Progenitor cell of endocrine pancreas (in vitro differentiated cells): Measurements from ENCODE around the gene ANO6. TPM values are rescaled to one million over a fixed set of nuclear protein-coding genes. Genes with fewer than 3 reads are reported as not detected.

Source experiments
- DNase-seq: peaks from one replicate; pipeline ENCODE4 v3.0.0; 2021; ENCODE audit warnings: low spot score; ENCODE audit not compliant: unreplicated experiment
- H3K27ac Mint-ChIP-seq: 2 replicates; pipeline ENCODE4 v1.8.0; 2021; ENCODE audit warnings: mild to moderate bottlenecking, moderate library complexity, mixed read lengths
- H3K27me3 Mint-ChIP-seq: 2 replicates; pipeline ENCODE4 v1.8.0; 2021; ENCODE audit warnings: mixed read lengths
- H3K36me3 Mint-ChIP-seq: 2 replicates; pipeline ENCODE4 v1.8.0; 2022; ENCODE audit warnings: mixed read lengths; ENCODE audit not compliant: insufficient read depth
- H3K4me1 Mint-ChIP-seq: 2 replicates; pipeline ENCODE4 v1.8.0; 2021; ENCODE audit warnings: low read depth, mixed read lengths
- H3K4me3 Mint-ChIP-seq: 2 replicates; pipeline ENCODE4 v1.8.0; 2021; ENCODE audit warnings: low read depth, mild to moderate bottlenecking, moderate library complexity, mixed read lengths
- H3K9me3 Mint-ChIP-seq: 2 replicates; pipeline ENCODE4 v1.8.0; 2021; ENCODE audit warnings: low read depth, mixed read lengths
- total RNA-seq: library from RNA; stranded (reverse); gene quantifications from 2 replicates; pipeline ENCODE4 v1.2.1, GENCODE V29; 2021
- TF ChIP-seq, protein P1 (sequence below): fragments of 200-600 bp; sonication (generic); IDR thresholded peaks from one replicate; pipeline ENCODE4 v1.5.0; 2021; ENCODE audit warnings: antibody characterized with exemption, mild to moderate bottlenecking; ENCODE audit not compliant: unreplicated experiment

ANO6 gene
- total RNA-seq, 1 donor from 2014 or later, result 39.2 TPM

DNA sequence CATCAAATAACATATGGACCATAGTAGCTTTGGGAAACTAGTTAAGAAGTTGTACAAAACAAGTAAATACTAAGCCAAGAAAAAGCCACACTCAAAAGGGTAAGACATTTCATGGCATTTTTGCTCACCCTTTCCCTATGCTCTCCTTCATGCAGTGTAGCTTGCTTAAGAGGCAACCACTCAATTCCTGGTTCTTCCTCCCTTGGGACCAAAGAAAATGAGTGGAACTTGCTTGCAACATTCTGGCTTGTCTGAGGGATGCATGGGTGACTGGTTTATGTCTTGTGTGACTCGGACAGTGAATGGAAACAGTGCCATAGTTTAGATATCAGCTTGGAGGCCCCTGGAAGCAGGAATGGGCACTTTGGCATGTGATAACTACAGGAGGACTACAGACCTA, 261.6 kb downstream of the ANO6 start:
- H3K27ac Mint-ChIP-seq, result no peak overlapping the region
- H3K27me3 Mint-ChIP-seq, result no peaks in the 10 kb centered on the region
- no peaks in the 10 kb centered on the region for H3K36me3 Mint-ChIP-seq
- no peaks in the 10 kb centered on the region for H3K4me1 Mint-ChIP-seq
- no peak for DNase-seq
- TF ChIP-seq, protein P1, sequence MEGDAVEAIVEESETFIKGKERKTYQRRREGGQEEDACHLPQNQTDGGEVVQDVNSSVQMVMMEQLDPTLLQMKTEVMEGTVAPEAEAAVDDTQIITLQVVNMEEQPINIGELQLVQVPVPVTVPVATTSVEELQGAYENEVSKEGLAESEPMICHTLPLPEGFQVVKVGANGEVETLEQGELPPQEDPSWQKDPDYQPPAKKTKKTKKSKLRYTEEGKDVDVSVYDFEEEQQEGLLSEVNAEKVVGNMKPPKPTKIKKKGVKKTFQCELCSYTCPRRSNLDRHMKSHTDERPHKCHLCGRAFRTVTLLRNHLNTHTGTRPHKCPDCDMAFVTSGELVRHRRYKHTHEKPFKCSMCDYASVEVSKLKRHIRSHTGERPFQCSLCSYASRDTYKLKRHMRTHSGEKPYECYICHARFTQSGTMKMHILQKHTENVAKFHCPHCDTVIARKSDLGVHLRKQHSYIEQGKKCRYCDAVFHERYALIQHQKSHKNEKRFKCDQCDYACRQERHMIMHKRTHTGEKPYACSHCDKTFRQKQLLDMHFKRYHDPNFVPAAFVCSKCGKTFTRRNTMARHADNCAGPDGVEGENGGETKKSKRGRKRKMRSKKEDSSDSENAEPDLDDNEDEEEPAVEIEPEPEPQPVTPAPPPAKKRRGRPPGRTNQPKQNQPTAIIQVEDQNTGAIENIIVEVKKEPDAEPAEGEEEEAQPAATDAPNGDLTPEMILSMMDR, result no peak
- no peak overlapping the region for H3K4me3 Mint-ChIP-seq
- peaks cover 6% of the 10 kb centered on the region for H3K9me3 Mint-ChIP-seq

GRCh38 chr12:45478931-45479330, 263.0 kb downstream of the ANO6 start:
- H3K9me3 Mint-ChIP-seq, result peaks cover 6% of the 10 kb centered on the region
- H3K27ac Mint-ChIP-seq, result no peak overlapping the region
- TF ChIP-seq, protein P1, result no peak
- H3K4me3 Mint-ChIP-seq, result no peak overlapping the region
- H3K36me3 Mint-ChIP-seq, result no peaks in the 10 kb centered on the region
- no peak for DNase-seq
- no peaks in the 10 kb centered on the region for H3K4me1 Mint-ChIP-seq
- H3K27me3 Mint-ChIP-seq, result no peaks in the 10 kb centered on the region

GRCh38 chr12:45481746-45482145, 265.9 kb downstream of the ANO6 start:
- H3K27ac Mint-ChIP-seq, result no peak overlapping the region

DNA sequence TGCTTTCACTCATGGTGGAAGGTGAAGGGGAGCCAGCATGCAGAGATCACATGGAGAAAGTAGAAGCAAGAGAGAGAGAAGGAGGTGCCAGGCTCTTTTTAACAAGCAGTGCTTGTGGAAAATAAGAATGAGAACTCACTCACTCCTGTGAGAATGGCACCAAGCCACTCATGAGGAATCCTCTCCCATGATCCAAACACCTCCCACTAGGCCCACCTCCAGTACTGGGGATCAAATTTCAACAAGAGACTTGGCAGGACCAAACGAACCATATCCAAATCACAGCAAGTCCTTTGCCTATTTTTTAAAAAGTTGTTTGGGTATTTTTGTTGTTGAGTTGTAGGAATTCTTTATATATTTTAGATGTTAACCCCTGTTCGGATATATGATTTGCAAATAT, 267.7 kb downstream of the ANO6 start:
- no peak overlapping the region for H3K4me3 Mint-ChIP-seq
- peaks cover 2% of the 10 kb centered on the region for H3K9me3 Mint-ChIP-seq
- no peak for DNase-seq
- no peaks in the 10 kb centered on the region for H3K36me3 Mint-ChIP-seq
- no peak overlapping the region for H3K27ac Mint-ChIP-seq
- TF ChIP-seq, protein P1, result no peak
- no peaks in the 10 kb centered on the region for H3K27me3 Mint-ChIP-seq
- peaks cover 7% of the 10 kb centered on the region for H3K4me1 Mint-ChIP-seq

More at GRCh38 chr12:45481746-45482145, 265.9 kb downstream of the ANO6 start:
- no peaks in the 10 kb centered on the region for H3K36me3 Mint-ChIP-seq
- H3K4me1 Mint-ChIP-seq, result peaks cover 7% of the 10 kb centered on the region
- H3K4me3 Mint-ChIP-seq, result no peak overlapping the region
- no peak for DNase-seq
- TF ChIP-seq, protein P1, result no peak
- H3K9me3 Mint-ChIP-seq, result peaks cover 6% of the 10 kb centered on the region
- no peaks in the 10 kb centered on the region for H3K27me3 Mint-ChIP-seq

Other genes starting within 250 kb of the ANO6 start
- gene DBX2, start 165.0 kb upstream of the ANO6 start, total RNA-seq, result not detected in 2 replicates